Measurements from ENCODE around the gene SAC3D1. TPM values are rescaled to one million over a fixed set of nuclear protein-coding genes. Genes with fewer than 3 reads are reported as not detected.

Gene SAC3D1
- total RNA-seq: 6.3 and 19.3 TPM in 2 replicates

GRCh38 chr11:65040847-65041622 lies at the start of gene SAC3D1:
Gene SAC3D1 (plus strand): TSS chr11:65041210. CDS start chr11:65041293, 83 bp downstream.

GRCh38 chr11:64996710-64997380 lies 44.2 kb upstream of the SAC3D1 start, which contains the start of gene BATF2:
Gene BATF2 (minus strand): TSS chr11:64996971. CDS start chr11:64996914, 57 bp downstream.

DNA sequence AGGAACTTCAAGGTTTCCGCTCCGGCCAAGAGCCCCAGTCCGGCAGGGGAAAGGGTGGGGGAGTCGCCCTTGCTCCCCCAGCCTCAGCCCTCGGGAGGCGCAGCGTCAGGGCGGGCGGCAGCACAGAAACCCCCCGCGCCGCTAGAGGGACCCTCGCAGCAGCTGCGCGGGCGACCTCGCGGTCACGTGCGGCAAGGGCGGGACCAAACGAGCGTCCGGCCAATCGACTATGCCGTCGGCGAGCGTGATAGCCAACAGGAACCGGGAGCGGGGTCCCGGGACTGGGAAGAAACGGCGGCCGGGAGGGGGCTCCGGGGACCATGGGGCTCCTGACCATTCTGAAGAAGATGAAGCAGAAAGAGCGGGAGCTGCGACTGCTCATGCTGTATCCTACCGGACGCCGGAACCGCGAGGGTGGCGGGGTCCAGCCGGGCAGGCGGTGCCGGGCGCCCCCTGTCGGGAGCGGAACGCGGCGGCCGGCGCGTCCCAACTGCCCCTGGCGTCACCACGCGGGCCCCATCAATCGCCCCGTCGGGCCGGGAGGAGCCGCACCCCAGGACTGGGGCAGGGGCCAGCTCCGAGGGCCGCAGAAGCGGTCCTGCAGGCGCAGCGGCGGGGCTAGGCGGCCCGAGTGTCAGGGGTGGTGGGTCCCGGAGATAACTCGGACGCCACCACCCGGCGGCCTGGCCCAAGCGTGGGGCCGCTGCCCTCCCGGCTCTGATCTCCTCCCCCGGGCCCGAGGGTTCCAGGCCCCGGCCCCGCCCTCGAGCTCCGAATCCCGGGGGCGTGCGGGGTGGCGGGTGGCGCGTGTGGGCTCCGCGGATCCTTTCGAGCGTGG lies 26.9 kb upstream of the SAC3D1 start, which contains the start of gene ARL2:
ARL2 (plus strand) TSS at position 273 of the 838 bp plus-strand sequence; CDS start at position 321, 48 bp downstream.

DNA sequence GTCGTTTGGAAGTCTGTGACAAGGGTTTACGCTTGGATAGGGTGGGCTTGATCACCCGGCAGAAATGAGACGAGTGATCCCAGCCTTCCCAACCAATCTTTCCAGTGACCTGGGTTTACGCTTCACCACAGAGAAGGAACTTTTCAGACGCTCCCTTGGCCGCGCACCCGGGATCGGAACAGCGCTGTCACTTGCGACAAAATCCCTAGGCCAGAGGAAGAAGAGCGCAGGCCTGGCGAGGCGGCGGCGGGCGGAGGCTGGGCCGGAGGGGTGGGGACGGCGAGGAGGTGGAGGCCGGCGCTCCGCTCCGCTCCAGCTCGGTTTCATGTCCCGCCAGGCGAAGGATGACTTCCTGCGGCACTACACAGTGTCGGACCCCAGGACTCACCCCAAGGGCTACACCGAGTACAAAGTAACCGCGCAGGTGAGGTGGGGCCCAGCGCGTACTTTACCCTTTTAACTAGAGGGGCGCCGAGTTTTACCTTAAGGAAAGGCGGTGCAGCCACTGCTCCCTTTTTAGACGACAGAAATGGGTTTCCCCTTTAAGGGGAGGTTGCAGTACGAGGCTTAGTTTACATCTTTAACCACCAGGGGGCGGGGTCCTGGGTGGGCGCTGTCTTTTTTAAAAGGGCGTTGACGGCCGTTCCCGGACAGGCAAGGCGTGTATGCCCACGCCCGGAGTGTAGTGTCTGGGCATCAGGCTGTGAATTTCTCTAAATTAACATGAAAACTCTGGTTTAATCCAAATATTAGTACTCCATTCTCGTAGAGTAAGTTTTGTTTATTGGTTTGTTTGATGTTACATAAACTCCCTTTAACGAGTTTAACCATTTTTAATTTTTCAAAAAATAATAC lies 13.6 kb upstream of the SAC3D1 start, which contains the start of gene SNX15:
SNX15 (plus strand) TSS at position 227 of the 855 bp plus-strand sequence; CDS start at position 326, 99 bp downstream.

DNA sequence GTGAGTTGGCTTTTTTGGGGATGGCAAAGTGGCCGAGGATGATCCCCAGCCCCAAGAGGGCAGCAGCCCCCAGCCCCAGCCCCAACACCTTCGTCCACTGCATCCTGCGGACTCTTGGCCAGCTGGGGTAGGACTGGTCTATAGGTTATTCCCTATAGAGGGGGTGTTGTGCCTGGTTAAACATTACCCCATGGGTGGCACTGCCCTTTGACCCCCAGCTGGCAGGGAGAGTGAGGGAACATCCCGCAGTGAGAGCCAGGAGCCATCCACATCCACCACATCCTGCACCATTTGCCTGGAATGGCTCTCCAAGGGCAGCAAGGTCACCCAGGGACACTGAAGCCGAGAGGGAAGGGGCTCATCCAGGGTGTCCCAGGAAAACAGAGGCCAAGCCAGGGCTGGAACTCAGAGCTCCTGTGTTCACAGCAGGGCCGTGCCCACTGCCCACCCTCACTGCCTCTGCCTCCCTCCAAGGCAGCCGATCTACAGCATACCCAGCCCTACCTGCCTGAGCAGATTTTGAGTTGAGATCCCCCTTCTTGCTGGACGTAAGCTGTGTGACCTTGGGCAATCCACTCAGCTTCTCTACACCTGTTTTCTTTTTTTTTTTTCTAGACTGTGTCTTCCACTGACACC lies 17.5 kb downstream of the SAC3D1 start, which contains the start of gene NAALADL1:
NAALADL1 (minus strand) TSS at position 135 of the 636 bp plus-strand sequence; CDS start at position 103, 32 bp downstream.

GRCh38 chr11:65083834-65084597 lies 43.0 kb downstream of the SAC3D1 start, which contains the start of the genes CDCA5 and ZFPL1:
Gene CDCA5 (minus strand): TSS chr11:65084040. CDS start chr11:65083978, 62 bp downstream.
Gene ZFPL1 (plus strand): TSS chr11:65084222. CDS start chr11:65084699, 477 bp downstream.

Small RNAs within 50 kb of the gene (small RNA-seq; reads per million reads assigned to genes)
- gene MIR6879 (ENCODE audit: low replicate concordance): not detected
- not detected for gene SNX15 (ENCODE audit: low replicate concordance)

Other genes starting within 250 kb of the SAC3D1 start
- gene MAP4K2, start 238.0 kb upstream of the SAC3D1 start, total RNA-seq: 12.3 and 28.3 TPM in 2 replicates
- gene MEN1, start 230.7 kb upstream of the SAC3D1 start, total RNA-seq: 20.4 and 25.5 TPM in 2 replicates
- 0.14 and 0.22 TPM in 2 replicates for gene CDC42BPG, start 196.6 kb upstream of the SAC3D1 start, total RNA-seq
- 120 and 163 TPM in 2 replicates for gene EHD1, start 162.6 kb upstream of the SAC3D1 start, total RNA-seq
- gene ATG2A, start 124.0 kb upstream of the SAC3D1 start, total RNA-seq: 23.9 and 28.2 TPM in 2 replicates
- 11.6 and 19.0 TPM in 2 replicates for gene PPP2R5B, start 116.5 kb upstream of the SAC3D1 start, total RNA-seq
- gene GPHA2, start 105.3 kb upstream of the SAC3D1 start, total RNA-seq: not detected in 2 replicates
- not detected in 2 replicates for gene MAJIN, start 69.1 kb upstream of the SAC3D1 start, total RNA-seq
- 1.8 and 2.6 TPM in 2 replicates for gene BATF2, start 44.2 kb upstream of the SAC3D1 start, total RNA-seq
- gene ARL2, start 27.1 kb upstream of the SAC3D1 start, total RNA-seq: 61.0 and 80.1 TPM in 2 replicates
- gene SNX15, start 13.8 kb upstream of the SAC3D1 start, total RNA-seq: 13.8 and 18.3 TPM in 2 replicates
- gene NAALADL1, start 17.3 kb downstream of the SAC3D1 start, total RNA-seq: 6.8 and 11.0 TPM in 2 replicates
- gene CDCA5, start 42.8 kb downstream of the SAC3D1 start, total RNA-seq: 1.1 and 32.4 TPM in 2 replicates
- 46.5 and 68.5 TPM in 2 replicates for gene ZFPL1, start 43.0 kb downstream of the SAC3D1 start, total RNA-seq
- 186 and 248 TPM in 2 replicates for gene VPS51, start 55.0 kb downstream of the SAC3D1 start, total RNA-seq
- gene TM7SF2, start 70.7 kb downstream of the SAC3D1 start, total RNA-seq: 13.3 and 65.0 TPM in 2 replicates
- gene ZNHIT2, start 76.5 kb downstream of the SAC3D1 start, total RNA-seq: 15.8 and 22.5 TPM in 2 replicates
- 107 and 347 TPM in 2 replicates for gene FAU, start 80.9 kb downstream of the SAC3D1 start, total RNA-seq
- 53.4 and 89.2 TPM in 2 replicates for gene MRPL49, start 81.1 kb downstream of the SAC3D1 start, total RNA-seq
- 31.1 and 197 TPM in 2 replicates for gene SYVN1, start 93.3 kb downstream of the SAC3D1 start, total RNA-seq
- not detected in 2 replicates for gene SPDYC, start 129.0 kb downstream of the SAC3D1 start, total RNA-seq
- 184 and 242 TPM in 2 replicates for gene CAPN1, start 140.7 kb downstream of the SAC3D1 start, total RNA-seq
- 2.6 and 28.2 TPM in 2 replicates for gene POLA2, start 220.8 kb downstream of the SAC3D1 start, total RNA-seq

All from placental pericyte (primary cell).